ENCODE results near the gene BMP7. TPM values are rescaled to one million over a fixed set of nuclear protein-coding genes. Genes with fewer than 3 reads are reported as not detected.

The BMP7 gene
- total RNA-seq, 1 experiment from 2014 or later = 7.5 TPM

DNA sequence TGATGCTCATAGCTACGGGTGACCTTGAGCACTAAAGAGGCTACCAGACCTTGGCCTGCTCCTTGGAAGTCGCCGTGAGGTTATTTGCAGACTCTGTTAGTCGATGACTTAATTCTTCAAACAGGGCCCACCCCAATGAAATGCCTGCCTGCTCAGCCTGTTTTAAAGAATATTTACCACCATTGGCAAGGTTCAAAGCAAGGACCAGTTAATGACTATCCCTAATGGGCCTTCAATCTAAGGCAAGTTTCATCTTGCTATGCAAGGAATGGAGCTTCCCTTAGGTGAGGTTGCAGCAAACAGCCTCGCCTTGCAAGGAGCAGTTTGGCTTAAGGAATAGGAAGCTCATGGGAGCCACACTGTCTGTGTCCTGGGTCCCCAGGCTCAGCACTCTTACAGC is 40.3 kb upstream of the BMP7 start:
- H3K4me1 ChIP-seq (ENCODE audit: insufficient read depth, low read length, poor library complexity, severe bottlenecking) = no peaks in the 10 kb centered on the region
- H3K27ac ChIP-seq (ENCODE audit: low read depth, low read length, poor library complexity, severe bottlenecking) = no peak overlapping the region
- no peaks in the 10 kb centered on the region for H3K9me3 ChIP-seq (ENCODE audit: low read depth, low read length, poor library complexity, severe bottlenecking)
- no TSS peak for BruUV-seq (replicated peaks)
- intact Hi-C loops (cut with micrococcal nuclease; ENCODE audit: unreplicated experiment) = no loop called here
- TF ChIP-seq EZH2 (IDR thresholded peaks at IDR 0.05; ENCODE audit: borderline replicate concordance, low read depth, low read length, poor library complexity, severe bottlenecking) = no peak
- TF ChIP-seq, protein P1, sequence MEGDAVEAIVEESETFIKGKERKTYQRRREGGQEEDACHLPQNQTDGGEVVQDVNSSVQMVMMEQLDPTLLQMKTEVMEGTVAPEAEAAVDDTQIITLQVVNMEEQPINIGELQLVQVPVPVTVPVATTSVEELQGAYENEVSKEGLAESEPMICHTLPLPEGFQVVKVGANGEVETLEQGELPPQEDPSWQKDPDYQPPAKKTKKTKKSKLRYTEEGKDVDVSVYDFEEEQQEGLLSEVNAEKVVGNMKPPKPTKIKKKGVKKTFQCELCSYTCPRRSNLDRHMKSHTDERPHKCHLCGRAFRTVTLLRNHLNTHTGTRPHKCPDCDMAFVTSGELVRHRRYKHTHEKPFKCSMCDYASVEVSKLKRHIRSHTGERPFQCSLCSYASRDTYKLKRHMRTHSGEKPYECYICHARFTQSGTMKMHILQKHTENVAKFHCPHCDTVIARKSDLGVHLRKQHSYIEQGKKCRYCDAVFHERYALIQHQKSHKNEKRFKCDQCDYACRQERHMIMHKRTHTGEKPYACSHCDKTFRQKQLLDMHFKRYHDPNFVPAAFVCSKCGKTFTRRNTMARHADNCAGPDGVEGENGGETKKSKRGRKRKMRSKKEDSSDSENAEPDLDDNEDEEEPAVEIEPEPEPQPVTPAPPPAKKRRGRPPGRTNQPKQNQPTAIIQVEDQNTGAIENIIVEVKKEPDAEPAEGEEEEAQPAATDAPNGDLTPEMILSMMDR (conservative IDR thresholded peaks at IDR 0.05; ENCODE audit: low read depth, low read length) = no peak
- no peak for DNase-seq (ENCODE audit: low spot score)
- H3K27me3 ChIP-seq (replicated peaks; ENCODE audit: insufficient read depth, low read depth, low read length, poor library complexity) = peaks cover 59% of the 10 kb centered on the region
- H3K4me3 ChIP-seq (ENCODE audit: low read depth, low read length, poor library complexity, severe bottlenecking) = no peak overlapping the region
- ChIA-PET POLR2A (ENCODE audit: low non-redundant PET) (no interaction called here), CTCF (no interaction called here)
- H3K36me3 ChIP-seq (ENCODE audit: insufficient read depth, low read length, poor library complexity, severe bottlenecking) = no peaks in the 10 kb centered on the region

DNA sequence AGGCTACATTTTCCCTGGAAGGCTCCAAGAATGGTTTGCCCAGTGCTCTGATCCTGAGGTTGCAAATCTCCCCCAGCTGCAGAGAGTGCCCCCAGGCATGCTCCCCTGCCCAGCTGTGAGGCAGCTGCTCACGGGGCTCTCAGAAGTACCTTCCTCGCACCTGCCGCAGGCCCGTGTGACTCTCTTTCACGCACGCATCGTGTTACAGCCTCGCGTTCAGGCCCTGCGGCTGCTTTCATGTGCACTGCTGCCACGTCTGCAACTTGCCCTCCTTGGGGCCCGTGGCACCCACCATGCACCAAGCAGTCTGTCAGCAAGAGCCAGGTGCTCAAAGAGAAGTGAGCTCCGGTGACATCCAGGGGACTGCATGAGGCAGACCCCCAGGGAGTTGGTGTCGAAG is 34.6 kb upstream of the BMP7 start:
- no peak for TF ChIP-seq EZH2 (IDR thresholded peaks at IDR 0.05; ENCODE audit: borderline replicate concordance, low read depth, low read length, poor library complexity, severe bottlenecking)
- TF ChIP-seq, protein P1 (conservative IDR thresholded peaks at IDR 0.05; ENCODE audit: low read depth, low read length) = no peak
- ChIA-PET POLR2A (ENCODE audit: low non-redundant PET) (no interaction called here), CTCF (no interaction called here)

DNA sequence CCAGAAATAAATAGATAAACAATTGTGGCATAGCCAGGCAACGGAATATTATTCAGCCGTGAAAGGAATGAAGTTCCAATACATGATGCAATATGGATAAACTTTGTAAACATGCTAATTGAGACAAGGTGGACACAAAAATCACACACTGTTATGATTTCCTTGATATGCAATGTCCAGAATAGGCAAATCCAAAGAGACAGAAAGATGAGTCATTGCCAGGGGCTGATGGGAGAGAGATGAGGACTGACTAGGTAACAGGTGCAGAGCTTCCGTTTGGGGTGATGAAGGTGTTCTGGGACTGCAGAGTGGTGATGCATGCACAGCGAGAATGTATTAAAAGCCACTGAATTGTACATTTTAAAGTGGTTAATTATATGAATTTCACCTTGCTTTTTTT is 32.0 kb upstream of the BMP7 start:
- Histone ChIP-seq H3K27me3 (replicated peaks; ENCODE audit: insufficient read depth, low read depth, low read length, poor library complexity) (peaks cover 20% of the 10 kb centered on the region), H3K36me3 (ENCODE audit: insufficient read depth, low read length, poor library complexity, severe bottlenecking) (no peaks in the 10 kb centered on the region), H3K4me1 (ENCODE audit: insufficient read depth, low read length, poor library complexity, severe bottlenecking) (no peaks in the 10 kb centered on the region), H3K9me3 (ENCODE audit: low read depth, low read length, poor library complexity, severe bottlenecking) (no peaks in the 10 kb centered on the region), H3K4me3 (ENCODE audit: low read depth, low read length, poor library complexity, severe bottlenecking) (no peak overlapping the region), H3K27ac (ENCODE audit: low read depth, low read length, poor library complexity, severe bottlenecking) (no peak overlapping the region)
- DNase-seq (ENCODE audit: low spot score) = no peak
- intact Hi-C loops (cut with micrococcal nuclease; ENCODE audit: unreplicated experiment) = no loop called here
- no TSS peak for BruUV-seq (replicated peaks)
- CTCF ChIA-PET = no interaction called here
- POLR2A ChIA-PET (ENCODE audit: low non-redundant PET) = no interaction called here
- TF ChIP-seq, protein P1 (conservative IDR thresholded peaks at IDR 0.05; ENCODE audit: low read depth, low read length) = no peak
- TF ChIP-seq EZH2 (IDR thresholded peaks at IDR 0.05; ENCODE audit: borderline replicate concordance, low read depth, low read length, poor library complexity, severe bottlenecking) = no peak

More for the DNA sequence above, 34.6 kb upstream of the BMP7 start:
- H3K4me3 ChIP-seq (ENCODE audit: low read depth, low read length, poor library complexity, severe bottlenecking) = no peak overlapping the region
- no peaks in the 10 kb centered on the region for H3K4me1 ChIP-seq (ENCODE audit: insufficient read depth, low read length, poor library complexity, severe bottlenecking)
- no peaks in the 10 kb centered on the region for H3K36me3 ChIP-seq (ENCODE audit: insufficient read depth, low read length, poor library complexity, severe bottlenecking)
- no TSS peak for BruUV-seq (replicated peaks)
- H3K27ac ChIP-seq (ENCODE audit: low read depth, low read length, poor library complexity, severe bottlenecking) = no peak overlapping the region
- no peak for DNase-seq (ENCODE audit: low spot score)
- H3K27me3 ChIP-seq (replicated peaks; ENCODE audit: insufficient read depth, low read depth, low read length, poor library complexity) = peaks cover 13% of the 10 kb centered on the region
- H3K9me3 ChIP-seq (ENCODE audit: low read depth, low read length, poor library complexity, severe bottlenecking) = no peaks in the 10 kb centered on the region
- intact Hi-C loops (cut with micrococcal nuclease; ENCODE audit: unreplicated experiment) = no loop called here

All from A673 (cell line).